Hepatocyte (in vitro differentiated cells): ENCODE results near the gene PSPH. TPM values are rescaled to one million over a fixed set of nuclear protein-coding genes. Genes with fewer than 3 reads are reported as not detected.
"Not testable (repeated sequence)": the region's sequence is repeated elsewhere in the genome, so short reads cannot be mapped to it uniquely, and the experiment has no call there.

Experiments used
- DNase-seq: peaks from one replicate; pipeline ENCODE4 v3.0.0-alpha.2; 2016; ENCODE audit warnings: low spot score
- H2AFZ ChIP-seq: fragments of 200-600 bp; sonication (generic); 2 replicates; pipeline ENCODE4 v1.6.0; 2016; ENCODE audit warnings: antibody characterized with exemption, mild to moderate bottlenecking
- H3K27ac ChIP-seq: fragments of 200-600 bp; sonication (generic); 2 replicates; pipeline ENCODE4 v1.5.1; 2016; ENCODE audit warnings: mild to moderate bottlenecking
- H3K27me3 ChIP-seq: fragments of 200-600 bp; sonication (generic); 2 replicates; pipeline ENCODE4 v1.6.1; 2016
- H3K36me3 ChIP-seq: fragments of 200-600 bp; sonication (generic); replicated peaks from 2 replicates; pipeline ENCODE4 v1.5.1; 2016; ENCODE audit warnings: low read depth; ENCODE audit not compliant: insufficient read depth
- H3K4me1 ChIP-seq: fragments of 200-600 bp; sonication (generic); 2 replicates; pipeline ENCODE4 v1.5.1; 2016; ENCODE audit warnings: mild to moderate bottlenecking, moderate library complexity; ENCODE audit not compliant: insufficient read depth
- H3K4me2 ChIP-seq: fragments of 200-600 bp; sonication (generic); 2 replicates; pipeline ENCODE4 v1.6.0; 2016
- H3K4me3 ChIP-seq: fragments of 200-600 bp; sonication (generic); 2 replicates; pipeline ENCODE4 v1.5.1; 2016; ENCODE audit warnings: mild to moderate bottlenecking
- H3K79me2 ChIP-seq: fragments of 200-600 bp; sonication (generic); 2 replicates; pipeline ENCODE4 v1.6.0; 2017; ENCODE audit warnings: mild to moderate bottlenecking
- H3K9me2 ChIP-seq: fragments of 200-600 bp; sonication (generic); replicated peaks from 2 replicates; pipeline ENCODE4 v1.6.0; 2017; ENCODE audit warnings: mild to moderate bottlenecking; ENCODE audit not compliant: insufficient read depth
- H3K9me3 ChIP-seq: fragments of 200-600 bp; sonication (generic); 2 replicates; pipeline ENCODE4 v1.5.1; 2016; ENCODE audit warnings: low read depth, mild to moderate bottlenecking
- H4K20me1 ChIP-seq: fragments of 200-600 bp; sonication (generic); 2 replicates; pipeline ENCODE4 v1.6.0; 2016; ENCODE audit warnings: mild to moderate bottlenecking; ENCODE audit not compliant: insufficient read depth, poor library complexity, severe bottlenecking
- CTCF ChIP-seq: fragments of 200-600 bp; sonication (generic); IDR thresholded peaks from 2 replicates; pipeline ENCODE4 v1.5.1; 2016; ENCODE audit warnings: antibody characterized with exemption, mild to moderate bottlenecking; ENCODE audit not compliant: poor library complexity
- EZH2 ChIP-seq: fragments of 200-600 bp; sonication (generic); IDR thresholded peaks from 2 replicates; pipeline ENCODE4 v1.6.1; 2016; ENCODE audit warnings: antibody characterized with exemption, mild to moderate bottlenecking, borderline replicate concordance
- EZH2phosphoT487 ChIP-seq: fragments of 200-600 bp; sonication (generic); IDR thresholded peaks from one replicate; pipeline ENCODE4 v1.6.1; 2018; ENCODE audit warnings: antibody characterized with exemption, mild to moderate bottlenecking, low read depth, moderate library complexity; ENCODE audit not compliant: unreplicated experiment, severe bottlenecking
- WGBS: methylation state at CpG from one replicate; pipeline ENCODE4 v1.1.6; 2016; ENCODE audit warnings: low lambda C conversion rate; ENCODE audit errors: missing lambda C conversion rate; 5-methylcytosine and 5-hydroxymethylcytosine counted together
- polyA plus RNA-seq: library from polyadenylated mRNA; unstranded; fragments of >200 nt; fragmentation: Nextera tagmentation; extraction: Ambion mirVana; gene quantifications from 2 replicates; pipeline ENCODE4 v1.2.1, GENCODE V29; 2016
- total RNA-seq: library from RNA; depleted of rRNA; stranded (reverse); fragments of >200 nt; gene quantifications from 2 replicates; pipeline ENCODE4 v1.2.3, GENCODE V29; 2014

The PSPH gene
- total and polyA plus RNA-seq, 2 experiments from 2014 or later: 48.0 to 160 TPM

- Histone ChIP-seq H4K20me1 (no peaks in the 10 kb centered on the region), H3K36me3 (no peaks in the 10 kb centered on the region), H3K27ac (no peak within 1 kb of the TSS), H3K4me3 (no peak within 1 kb of the TSS), H2AFZ (no peak within 1 kb of the TSS), H3K4me2 (no peak within 1 kb of the TSS), H3K27me3 (no peaks in the 10 kb centered on the region), H3K9me2 (no peaks in the 10 kb centered on the region), H3K9me3 (no peaks in the 10 kb centered on the region), H3K4me1 (no peaks in the 10 kb centered on the region), H3K79me2 (no peaks in the 10 kb centered on the region)
- TF ChIP-seq EZH2phosphoT487: no peak
- TF ChIP-seq EZH2: no peak
- TF ChIP-seq CTCF: peak; percentile 35
- DNase-seq: no peak
- WGBS: 73% methylated on average over 19 of the region's 19 CpGs
These were observed 41.7 kb upstream of the PSPH start, which contains the start of gene PHKG1 for GRCh38 chr7:56092789-56093531. Gene PHKG1 (minus strand): TSS chr7:56092952. CDS start chr7:56088941, 4,011 bp downstream.

GRCh38 chr7:56092388-56092787 lies 41.1 kb upstream of the PSPH start:
- whole genome bisulfite sequencing: 92% methylated on average over 6 of the region's 6 CpGs
- H4K20me1 ChIP-seq, H3K4me1 ChIP-seq, H3K79me2 ChIP-seq, DNase-seq, H3K9me3 ChIP-seq, H3K27me3 ChIP-seq, H3K9me2 ChIP-seq, H3K4me2 ChIP-seq, H3K36me3 ChIP-seq, H3K27ac ChIP-seq, H3K4me3 ChIP-seq, H2AFZ ChIP-seq: not testable (repeated sequence)

GRCh38 chr7:56091591-56091990 lies 40.3 kb upstream of the PSPH start:
- H3K4me1 ChIP-seq: no peaks in the 10 kb centered on the region
- H4K20me1 ChIP-seq: no peaks in the 10 kb centered on the region
- TF ChIP-seq EZH2phosphoT487 (no peak), CTCF (no peak), EZH2 (no peak)
- H3K27ac ChIP-seq: no peak overlapping the region
- WGBS: 95% methylated on average over 3 of the region's 3 CpGs
- H3K9me2 ChIP-seq: no peaks in the 10 kb centered on the region
- no peak overlapping the region for H3K4me3 ChIP-seq
- H2AFZ ChIP-seq: no peak overlapping the region
- no peaks in the 10 kb centered on the region for H3K9me3 ChIP-seq
- no peak overlapping the region for H3K4me2 ChIP-seq
- no peaks in the 10 kb centered on the region for H3K79me2 ChIP-seq
- no peaks in the 10 kb centered on the region for H3K36me3 ChIP-seq
- H3K27me3 ChIP-seq: no peaks in the 10 kb centered on the region
- DNase-seq: no peak

GRCh38 chr7:56087445-56087844 lies 36.2 kb upstream of the PSPH start:
- Histone ChIP-seq H3K27ac (no peak overlapping the region), H3K4me3 (no peak overlapping the region), H3K79me2 (no peaks in the 10 kb centered on the region), H3K9me2 (no peaks in the 10 kb centered on the region), H3K27me3 (no peaks in the 10 kb centered on the region), H3K4me1 (no peaks in the 10 kb centered on the region), H2AFZ (no peak overlapping the region), H3K9me3 (no peaks in the 10 kb centered on the region), H3K36me3 (no peaks in the 10 kb centered on the region), H4K20me1 (no peaks in the 10 kb centered on the region), H3K4me2 (no peak overlapping the region)
- no peak for TF ChIP-seq EZH2phosphoT487
- no peak for TF ChIP-seq EZH2
- TF ChIP-seq CTCF: no peak
- WGBS: 96% methylated on average over 16 of the region's 16 CpGs
- no peak for DNase-seq
